COR-L47 (cell line): Measurements from ENCODE around the gene TSC2.

Experiments used
- DNase-seq: peaks from one replicate; lab custom pipeline; 2025; lab: John Stamatoyannopoulos, UW

The TSC2 gene

GRCh38 chr16:2070576-2071453, 23.0 kb downstream of the TSC2 start:
- DNase-seq: no peak

- no peak for DNase-seq
These were observed 23.8 kb downstream of the TSC2 start for GRCh38 chr16:2071454-2072202.

- DNase-seq: no peak
These were observed 25.1 kb downstream of the TSC2 start for GRCh38 chr16:2072926-2073325.

- DNase-seq: no peak
These were observed 26.3 kb downstream of the TSC2 start for GRCh38 chr16:2074071-2074470.

GRCh38 chr16:2075631-2076030, 27.8 kb downstream of the TSC2 start:
- no peak for DNase-seq

- DNase-seq: no peak
These were observed 28.5 kb downstream of the TSC2 start for GRCh38 chr16:2076072-2076865.

GRCh38 chr16:2077016-2077415, 29.2 kb downstream of the TSC2 start:
- DNase-seq: no peak

- no peak for DNase-seq
These were observed 29.9 kb downstream of the TSC2 start for GRCh38 chr16:2077696-2078095.

GRCh38 chr16:2078096-2078495, 30.3 kb downstream of the TSC2 start:
- no peak for DNase-seq

- DNase-seq: no peak
These were observed 30.9 kb downstream of the TSC2 start for GRCh38 chr16:2078691-2079090.

- no peak for DNase-seq
These were observed 31.6 kb downstream of the TSC2 start for GRCh38 chr16:2079311-2079800.

GRCh38 chr16:2079991-2080390, 32.2 kb downstream of the TSC2 start:
- no peak for DNase-seq

GRCh38 chr16:2081201-2082084, 33.7 kb downstream of the TSC2 start:
- no peak for DNase-seq

GRCh38 chr16:2082171-2082982, 34.6 kb downstream of the TSC2 start:
- no peak for DNase-seq

- no peak for DNase-seq
These were observed 35.2 kb downstream of the TSC2 start for GRCh38 chr16:2082983-2083364.

- no peak for DNase-seq
These were observed 35.6 kb downstream of the TSC2 start for GRCh38 chr16:2083409-2083808.

- DNase-seq: no peak
These were observed 36.3 kb downstream of the TSC2 start for GRCh38 chr16:2083876-2084780.

- DNase-seq: no peak
These were observed 37.3 kb downstream of the TSC2 start for GRCh38 chr16:2084895-2085625.

- DNase-seq: no peak
These were observed 37.9 kb downstream of the TSC2 start for GRCh38 chr16:2085669-2086068.
